Measurements from ENCODE around the gene ZNF608. TPM values are rescaled to one million over a fixed set of nuclear protein-coding genes. Genes with fewer than 3 reads are reported as not detected.

ZNF608 gene
- total and polyA plus RNA-seq, 2 donors (not counting 3 experiments of a cell fraction or from before 2014, with no cell fraction given), result 16.2 to 33.6 TPM

DNA sequence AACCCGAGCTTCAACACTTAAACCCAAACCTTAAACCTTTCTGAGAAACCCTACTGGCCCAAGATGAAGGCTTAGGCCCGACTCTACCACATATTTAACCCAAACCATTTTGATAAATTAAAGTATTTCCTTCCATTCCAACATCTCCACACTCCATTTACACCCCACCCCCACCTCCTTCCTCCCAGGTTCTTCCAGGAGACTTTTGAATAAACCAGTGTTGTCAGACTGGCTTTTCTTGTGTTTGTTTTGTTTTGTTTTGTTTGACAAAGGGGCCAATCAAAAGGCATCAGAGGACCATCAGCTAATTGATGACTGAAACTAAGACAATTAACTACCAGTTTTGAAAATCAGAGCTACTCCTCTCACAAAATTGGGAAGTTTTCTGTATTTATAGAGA lies 4.6 kb upstream of the ZNF608 start:
- H4K20me1 ChIP-seq (replicated peaks; ENCODE audit: control insufficient read depth, extremely low read depth, insufficient read depth, low read length), result no peaks in the 10 kb centered on the region
- H3K9me1 ChIP-seq (replicated peaks; ENCODE audit: control insufficient read depth, extremely low read depth, insufficient read depth, low read length), result no peaks in the 10 kb centered on the region
- H2AFZ ChIP-seq (ENCODE audit: low read depth, low read length), result no peak overlapping the region
- no peaks in the 10 kb centered on the region for H3K9me3 ChIP-seq (replicated peaks; ENCODE audit: control insufficient read depth, insufficient read depth, low read length)
- H3K79me2 ChIP-seq (ENCODE audit: control insufficient read depth, insufficient read depth, low read length), result no peaks in the 10 kb centered on the region
- no peak overlapping the region for H3K27ac ChIP-seq (ENCODE audit: insufficient read depth, low read depth, low read length)
- dilution Hi-C loops (cut with MboI; ENCODE audit: extremely low pct_ligation_motif_present, low sequenced_read_pairs), result no loop called here
- no peak overlapping the region for H3K4me3 ChIP-seq (replicated peaks in 1 of 3; ENCODE audit: insufficient read depth in 1 of 3, low read depth in 1 of 3, low read length in 3 of 3)
- H3K36me3 ChIP-seq (ENCODE audit: control insufficient read depth in 2 of 2, extremely low read depth in 1 of 2, insufficient read depth in 2 of 2, low read length in 2 of 2), result no peaks in the 10 kb centered on the region
- no peaks in the 10 kb centered on the region for H3K27me3 ChIP-seq (ENCODE audit: control insufficient read depth in 2 of 2, insufficient read depth in 2 of 2, low read length in 2 of 2)
- peaks cover 11% of the 10 kb centered on the region for H3K4me1 ChIP-seq (ENCODE audit: control insufficient read depth, extremely low read depth, insufficient read depth, low read length)
- no peak overlapping the region for H3K4me2 ChIP-seq (ENCODE audit: insufficient read depth, low read length)
- DNase-seq (ENCODE audit: low read depth, low spot score) (no peak), FAIRE-seq (no peak)
- intact Hi-C loops (cut with micrococcal nuclease), result no loop called here
- ChIA-PET POLR2A (no interaction called here), CTCF (no interaction called here)
- H3K9ac ChIP-seq (replicated peaks; ENCODE audit: extremely low read depth, insufficient read depth, low read length), result no peak overlapping the region
- BruUV-seq (replicated peaks), result no TSS peak
- TF ChIP-seq, protein P1, sequence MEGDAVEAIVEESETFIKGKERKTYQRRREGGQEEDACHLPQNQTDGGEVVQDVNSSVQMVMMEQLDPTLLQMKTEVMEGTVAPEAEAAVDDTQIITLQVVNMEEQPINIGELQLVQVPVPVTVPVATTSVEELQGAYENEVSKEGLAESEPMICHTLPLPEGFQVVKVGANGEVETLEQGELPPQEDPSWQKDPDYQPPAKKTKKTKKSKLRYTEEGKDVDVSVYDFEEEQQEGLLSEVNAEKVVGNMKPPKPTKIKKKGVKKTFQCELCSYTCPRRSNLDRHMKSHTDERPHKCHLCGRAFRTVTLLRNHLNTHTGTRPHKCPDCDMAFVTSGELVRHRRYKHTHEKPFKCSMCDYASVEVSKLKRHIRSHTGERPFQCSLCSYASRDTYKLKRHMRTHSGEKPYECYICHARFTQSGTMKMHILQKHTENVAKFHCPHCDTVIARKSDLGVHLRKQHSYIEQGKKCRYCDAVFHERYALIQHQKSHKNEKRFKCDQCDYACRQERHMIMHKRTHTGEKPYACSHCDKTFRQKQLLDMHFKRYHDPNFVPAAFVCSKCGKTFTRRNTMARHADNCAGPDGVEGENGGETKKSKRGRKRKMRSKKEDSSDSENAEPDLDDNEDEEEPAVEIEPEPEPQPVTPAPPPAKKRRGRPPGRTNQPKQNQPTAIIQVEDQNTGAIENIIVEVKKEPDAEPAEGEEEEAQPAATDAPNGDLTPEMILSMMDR (IDR thresholded peaks at IDR 0.05; ENCODE audit: extremely low read depth in 1 of 2, insufficient read depth in 1 of 2, low read depth in 1 of 2, low read length in 2 of 2), result no peak
- no peak for TF ChIP-seq MYC (IDR thresholded peaks at IDR 0.05; ENCODE audit: low read depth, low read length)
- TF ChIP-seq POLR2AphosphoS5 (IDR thresholded peaks at IDR 0.05; ENCODE audit: insufficient read depth, low read depth, low read length), result no peak
- no peak for TF ChIP-seq FOS (IDR thresholded peaks at IDR 0.05; ENCODE audit: borderline replicate concordance, insufficient read depth, low read length)
